ENCODE data around the gene ZBTB3.

- no peak for TF ChIP-seq CTCF (IDR thresholded peaks at IDR 0.05)
- no peak for TF ChIP-seq POLR2A (IDR thresholded peaks at IDR 0.05)
- TF ChIP-seq POLR2AphosphoS5 (IDR thresholded peaks at IDR 0.05): no peak
These were observed 16.8 kb downstream of the ZBTB3 start for GRCh38 chr11:62737196-62737595.
